ENCODE results near the gene STAT1.
"Not testable (repeated sequence)": the region's sequence is repeated elsewhere in the genome, so short reads cannot be mapped to it uniquely, and the experiment has no call there.

The STAT1 gene

DNA sequence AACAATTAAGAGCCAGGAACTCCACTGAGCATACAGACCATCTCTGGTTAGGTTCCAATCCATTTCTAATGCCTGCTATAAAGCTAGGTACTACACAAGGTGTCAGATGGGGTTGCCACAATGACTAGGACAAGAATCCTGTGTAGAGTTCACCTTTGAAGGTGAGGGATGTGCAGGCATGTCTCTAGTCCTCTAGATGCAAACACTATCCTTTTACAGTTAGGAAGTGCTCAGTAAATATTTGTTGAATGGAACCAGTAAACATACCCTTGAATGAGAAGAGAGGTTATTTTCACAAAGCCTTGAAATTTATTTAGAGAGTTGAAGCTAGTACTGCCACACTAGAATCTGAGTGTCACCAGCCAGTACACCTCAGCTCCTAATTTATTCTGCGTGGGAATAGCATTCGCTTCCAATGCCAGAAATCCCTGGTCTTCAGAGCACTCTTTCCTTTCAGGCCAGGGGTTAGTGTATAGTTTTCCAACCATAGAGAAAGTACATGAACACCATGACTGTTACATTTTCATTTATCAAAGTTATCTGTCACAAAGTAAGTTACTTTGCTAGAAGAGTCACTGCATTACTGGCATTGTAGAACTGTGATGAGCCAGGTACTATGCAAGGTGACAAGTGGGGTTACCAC lies 48.3 kb downstream of the STAT1 start:
- intact Hi-C loops (cut with DNase I; ENCODE audit: low total_unique reads) = no loop called here
- Histone ChIP-seq H3K9me3 (no peaks in the 10 kb centered on the region), H3K4me1 (peaks cover 0 to 19% (median 7%) of the 10 kb centered on the region in 4 donors), H3K4me3 (no peak overlapping the region), H3K27me3 (no peaks in the 10 kb centered on the region), H3K27ac (no peak overlapping the region), H3K36me3 (peaks cover 50 to 61% (median 55%) of the 10 kb centered on the region in 3 donors)
- DNase-seq = no peak
- TF ChIP-seq, protein P1, sequence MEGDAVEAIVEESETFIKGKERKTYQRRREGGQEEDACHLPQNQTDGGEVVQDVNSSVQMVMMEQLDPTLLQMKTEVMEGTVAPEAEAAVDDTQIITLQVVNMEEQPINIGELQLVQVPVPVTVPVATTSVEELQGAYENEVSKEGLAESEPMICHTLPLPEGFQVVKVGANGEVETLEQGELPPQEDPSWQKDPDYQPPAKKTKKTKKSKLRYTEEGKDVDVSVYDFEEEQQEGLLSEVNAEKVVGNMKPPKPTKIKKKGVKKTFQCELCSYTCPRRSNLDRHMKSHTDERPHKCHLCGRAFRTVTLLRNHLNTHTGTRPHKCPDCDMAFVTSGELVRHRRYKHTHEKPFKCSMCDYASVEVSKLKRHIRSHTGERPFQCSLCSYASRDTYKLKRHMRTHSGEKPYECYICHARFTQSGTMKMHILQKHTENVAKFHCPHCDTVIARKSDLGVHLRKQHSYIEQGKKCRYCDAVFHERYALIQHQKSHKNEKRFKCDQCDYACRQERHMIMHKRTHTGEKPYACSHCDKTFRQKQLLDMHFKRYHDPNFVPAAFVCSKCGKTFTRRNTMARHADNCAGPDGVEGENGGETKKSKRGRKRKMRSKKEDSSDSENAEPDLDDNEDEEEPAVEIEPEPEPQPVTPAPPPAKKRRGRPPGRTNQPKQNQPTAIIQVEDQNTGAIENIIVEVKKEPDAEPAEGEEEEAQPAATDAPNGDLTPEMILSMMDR (IDR thresholded peaks at IDR 0.05) = no peak

DNA sequence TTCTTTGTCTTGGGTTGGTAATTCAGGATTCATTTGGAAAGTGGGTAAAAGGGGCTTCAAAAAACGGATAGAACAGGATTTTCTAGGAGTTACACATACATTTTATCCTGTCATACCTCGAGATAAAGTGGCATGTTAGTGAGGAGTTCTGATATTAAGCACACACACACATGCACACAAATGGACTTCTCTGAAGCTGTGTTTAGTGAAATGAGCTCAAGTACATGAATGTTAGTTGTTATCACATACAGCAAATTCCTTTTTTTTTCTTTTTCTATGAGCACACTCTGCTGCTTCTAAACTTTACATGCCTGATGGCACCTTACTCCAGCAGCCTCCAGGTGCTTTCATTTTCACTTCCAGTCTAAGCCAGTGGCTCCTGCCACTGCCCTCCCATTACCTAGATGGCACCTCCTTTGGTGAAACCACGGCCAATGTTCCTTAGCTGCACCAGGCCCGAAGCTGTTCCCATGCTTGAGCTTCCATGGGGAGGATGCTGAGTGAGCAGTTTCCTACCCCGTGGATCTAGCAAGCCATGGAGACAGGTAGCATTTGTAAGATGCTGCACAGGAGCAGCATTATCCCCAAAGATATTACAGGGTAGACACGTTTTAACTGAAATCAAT lies 49.7 kb downstream of the STAT1 start:
- Histone ChIP-seq H3K27ac (no peak overlapping the region), H3K27me3 (no peaks in the 10 kb centered on the region), H3K4me3 (no peak overlapping the region), H3K4me1 (peaks cover 0 to 19% (median 7%) of the 10 kb centered on the region in 4 donors), H3K9me3 (no peaks in the 10 kb centered on the region), H3K36me3 (peaks cover 36 to 49% (median 45%) of the 10 kb centered on the region in 3 donors)
- no peak for DNase-seq
- TF ChIP-seq, protein P1 (IDR thresholded peaks at IDR 0.05) = no peak
- intact Hi-C loops (cut with DNase I; ENCODE audit: low total_unique reads) = no loop called here

DNA sequence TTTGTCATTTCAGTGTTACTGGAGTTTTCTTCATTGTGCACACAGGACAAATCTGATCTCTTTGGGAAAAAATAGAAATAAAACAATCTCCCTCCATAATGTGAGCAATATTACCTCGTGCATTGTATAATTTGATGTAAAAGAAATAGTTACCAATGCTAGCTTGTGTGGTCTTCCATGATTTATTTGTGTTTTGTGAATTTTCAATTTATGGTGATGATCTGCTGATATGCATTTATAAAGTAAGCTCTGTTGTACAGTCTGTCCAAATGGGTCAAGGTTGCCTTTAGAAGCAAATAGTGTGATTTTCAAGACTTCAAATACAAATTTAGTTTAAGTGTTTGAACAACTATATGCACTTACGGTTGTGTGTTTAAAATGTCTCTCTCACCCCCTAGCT lies 50.9 kb downstream of the STAT1 start:
- TF ChIP-seq, protein P1 (IDR thresholded peaks at IDR 0.05) = no peak
- Histone ChIP-seq H3K36me3 (peaks cover 32 to 43% (median 33%) of the 10 kb centered on the region in 3 donors), H3K27me3 (no peaks in the 10 kb centered on the region), H3K27ac (no peak overlapping the region), H3K4me3 (no peak overlapping the region), H3K9me3 (no peaks in the 10 kb centered on the region), H3K4me1 (peaks cover 0 to 19% (median 7%) of the 10 kb centered on the region in 4 donors)
- DNase-seq = no peak
- intact Hi-C loops (cut with DNase I; ENCODE audit: low total_unique reads) = no loop called here

DNA sequence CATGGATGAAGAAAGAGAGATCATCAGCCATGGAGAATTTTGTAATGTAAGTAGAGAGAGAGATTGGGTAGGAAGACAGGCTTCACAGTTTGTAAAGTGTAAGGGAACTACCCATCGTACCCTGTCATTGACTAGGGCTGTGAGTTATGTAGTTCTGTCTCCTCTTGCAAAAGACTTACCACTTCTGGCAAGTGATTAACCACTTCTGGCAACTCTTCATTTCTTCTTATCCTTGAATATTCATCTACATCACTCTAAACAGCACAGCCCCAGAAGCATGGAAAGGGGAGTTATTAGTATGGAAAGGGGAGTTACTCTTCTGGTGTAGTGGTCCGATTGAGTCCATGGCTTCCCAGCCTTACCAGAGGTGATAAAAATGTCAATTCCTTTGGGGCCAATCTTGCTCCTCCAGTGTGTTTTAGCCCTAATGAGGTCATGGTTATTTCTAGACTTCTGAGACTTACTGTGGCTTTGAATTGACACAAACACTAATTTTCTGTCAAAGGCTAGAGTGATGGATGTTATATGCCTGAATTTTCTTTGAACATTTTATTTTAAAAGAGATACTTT lies 52.0 kb downstream of the STAT1 start:
- H3K27me3 ChIP-seq = no peaks in the 10 kb centered on the region
- H3K4me1 ChIP-seq = peaks cover 0 to 19% (median 7%) of the 10 kb centered on the region in 4 donors
- peak overlapping the region in 1 of 2 donors; percentile 4 for H3K27ac ChIP-seq
- no peaks in the 10 kb centered on the region for H3K9me3 ChIP-seq
- H3K4me3 ChIP-seq = no peak overlapping the region
- H3K36me3 ChIP-seq = peaks cover 32 to 42% (median 33%) of the 10 kb centered on the region in 3 donors
- TF ChIP-seq, protein P1 (IDR thresholded peaks at IDR 0.05) = no peak
- DNase-seq = no peak
- intact Hi-C loops (cut with DNase I; ENCODE audit: low total_unique reads) = no loop called here

DNA sequence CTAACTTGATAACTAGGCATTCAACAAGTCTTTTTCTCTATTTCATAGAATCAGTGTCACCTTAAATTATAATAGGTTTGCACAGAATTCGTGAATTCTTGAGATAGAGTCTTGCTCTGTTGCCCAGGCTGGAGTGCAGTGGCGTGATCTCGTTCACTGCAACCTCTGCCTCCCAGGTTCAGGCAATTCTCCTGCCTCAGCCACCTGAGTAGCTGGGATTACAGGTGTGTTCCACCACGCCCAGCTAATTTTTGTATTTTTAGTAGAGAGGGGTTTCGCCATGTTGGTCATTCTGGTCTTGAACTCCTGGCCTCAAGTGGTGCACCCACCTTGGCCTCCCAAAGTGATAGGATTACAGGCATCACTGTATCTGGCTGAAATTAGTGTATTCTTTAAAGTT lies 52.9 kb downstream of the STAT1 start:
- H3K27me3 ChIP-seq; H3K4me3 ChIP-seq; H3K27ac ChIP-seq; intact Hi-C loops (cut with DNase I; ENCODE audit: low total_unique reads); H3K9me3 ChIP-seq; DNase-seq: not testable (repeated sequence)
- Histone ChIP-seq H3K36me3 (peaks cover 33 to 50% (median 35%) of the 10 kb centered on the region in 3 donors), H3K4me1 (peaks cover 0 to 19% (median 7%) of the 10 kb centered on the region in 4 donors)

Measured in tibial artery (tissue), 4 donors.